ENCODE results near the gene ADCY10. TPM values are rescaled to one million over a fixed set of nuclear protein-coding genes. Genes with fewer than 3 reads are reported as not detected.
"Not testable (repeated sequence)": the region's sequence is repeated elsewhere in the genome, so short reads cannot be mapped to it uniquely, and the experiment has no call there.

ADCY10 gene
- total RNA-seq, 3 donors from 2014 or later = under 0.01 to 0.16 (median 0.15) TPM

DNA sequence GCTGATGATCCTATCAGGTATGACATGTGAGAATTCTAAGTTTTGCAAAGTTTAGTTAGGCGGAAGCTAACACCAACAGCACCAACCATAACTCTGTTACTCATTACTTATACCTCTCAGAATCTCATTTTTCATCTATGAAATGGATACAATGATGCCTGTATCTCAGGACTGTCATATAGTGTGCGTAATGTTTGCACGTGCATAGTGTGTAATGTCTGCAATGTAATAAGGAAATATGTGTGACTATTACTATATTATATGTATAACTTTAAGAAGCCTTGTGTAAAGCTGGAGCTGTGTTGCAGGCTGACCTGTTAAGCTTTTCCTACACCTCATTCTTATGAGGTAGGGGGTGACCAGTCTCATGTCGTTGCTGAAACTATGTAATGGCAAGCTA lies 13.0 kb downstream of the ADCY10 start:
- H3K9me3 ChIP-seq = no peaks in the 10 kb centered on the region
- H3K27me3 ChIP-seq = no peaks in the 10 kb centered on the region
- no peaks in the 10 kb centered on the region for H3K4me1 ChIP-seq
- no peak overlapping the region for H3K4me3 ChIP-seq
- DNase-seq (ENCODE audit: low spot score in 2 of 2) = no peak
- no peaks in the 10 kb centered on the region for H3K36me3 ChIP-seq
- H3K27ac ChIP-seq = no peak overlapping the region
- intact Hi-C loops (cut with DNase I; ENCODE audit: low total_unique reads) = no loop called here
- TF ChIP-seq, protein P1, sequence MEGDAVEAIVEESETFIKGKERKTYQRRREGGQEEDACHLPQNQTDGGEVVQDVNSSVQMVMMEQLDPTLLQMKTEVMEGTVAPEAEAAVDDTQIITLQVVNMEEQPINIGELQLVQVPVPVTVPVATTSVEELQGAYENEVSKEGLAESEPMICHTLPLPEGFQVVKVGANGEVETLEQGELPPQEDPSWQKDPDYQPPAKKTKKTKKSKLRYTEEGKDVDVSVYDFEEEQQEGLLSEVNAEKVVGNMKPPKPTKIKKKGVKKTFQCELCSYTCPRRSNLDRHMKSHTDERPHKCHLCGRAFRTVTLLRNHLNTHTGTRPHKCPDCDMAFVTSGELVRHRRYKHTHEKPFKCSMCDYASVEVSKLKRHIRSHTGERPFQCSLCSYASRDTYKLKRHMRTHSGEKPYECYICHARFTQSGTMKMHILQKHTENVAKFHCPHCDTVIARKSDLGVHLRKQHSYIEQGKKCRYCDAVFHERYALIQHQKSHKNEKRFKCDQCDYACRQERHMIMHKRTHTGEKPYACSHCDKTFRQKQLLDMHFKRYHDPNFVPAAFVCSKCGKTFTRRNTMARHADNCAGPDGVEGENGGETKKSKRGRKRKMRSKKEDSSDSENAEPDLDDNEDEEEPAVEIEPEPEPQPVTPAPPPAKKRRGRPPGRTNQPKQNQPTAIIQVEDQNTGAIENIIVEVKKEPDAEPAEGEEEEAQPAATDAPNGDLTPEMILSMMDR (IDR thresholded peaks at IDR 0.05) = no peak
- TF ChIP-seq POLR2AphosphoS5 (IDR thresholded peaks at IDR 0.05) (no peak), POLR2A (IDR thresholded peaks at IDR 0.05) (no peak)

DNA sequence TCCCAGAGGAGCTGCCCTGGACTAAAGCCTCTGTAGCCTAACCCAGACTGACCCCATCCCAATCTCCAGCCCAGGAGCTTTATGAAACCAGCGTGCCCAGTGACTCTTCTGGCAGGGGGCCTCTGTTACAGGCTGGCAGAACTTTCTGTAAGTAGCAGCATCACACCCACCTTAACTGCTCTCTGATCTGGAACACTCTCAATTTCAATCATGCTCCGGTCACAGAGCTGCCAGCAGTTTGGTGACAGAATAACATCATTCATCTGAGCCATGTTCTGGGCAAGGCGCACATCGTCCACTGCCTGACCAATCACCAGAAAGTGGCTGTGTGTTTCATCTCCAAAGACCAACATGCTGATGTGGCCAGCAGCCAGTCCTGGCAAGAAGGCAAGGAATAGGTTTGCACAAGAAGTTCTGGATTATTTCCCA lies 14.7 kb downstream of the ADCY10 start:
- intact Hi-C loops (cut with DNase I; ENCODE audit: low total_unique reads) = no loop called here
- H3K9me3 ChIP-seq = no peaks in the 10 kb centered on the region
- no peaks in the 10 kb centered on the region for H3K4me1 ChIP-seq
- TF ChIP-seq POLR2AphosphoS5 (IDR thresholded peaks at IDR 0.05) = peak in 1 of 3 donors; percentile 46
- TF ChIP-seq, protein P1 (IDR thresholded peaks at IDR 0.05) = no peak
- no peaks in the 10 kb centered on the region for H3K36me3 ChIP-seq
- no peaks in the 10 kb centered on the region for H3K27me3 ChIP-seq
- no peak overlapping the region for H3K4me3 ChIP-seq
- DNase-seq (ENCODE audit: low spot score in 2 of 2) = peak in 1 of 2 donors; percentile 30
- H3K27ac ChIP-seq = no peak overlapping the region

DNA sequence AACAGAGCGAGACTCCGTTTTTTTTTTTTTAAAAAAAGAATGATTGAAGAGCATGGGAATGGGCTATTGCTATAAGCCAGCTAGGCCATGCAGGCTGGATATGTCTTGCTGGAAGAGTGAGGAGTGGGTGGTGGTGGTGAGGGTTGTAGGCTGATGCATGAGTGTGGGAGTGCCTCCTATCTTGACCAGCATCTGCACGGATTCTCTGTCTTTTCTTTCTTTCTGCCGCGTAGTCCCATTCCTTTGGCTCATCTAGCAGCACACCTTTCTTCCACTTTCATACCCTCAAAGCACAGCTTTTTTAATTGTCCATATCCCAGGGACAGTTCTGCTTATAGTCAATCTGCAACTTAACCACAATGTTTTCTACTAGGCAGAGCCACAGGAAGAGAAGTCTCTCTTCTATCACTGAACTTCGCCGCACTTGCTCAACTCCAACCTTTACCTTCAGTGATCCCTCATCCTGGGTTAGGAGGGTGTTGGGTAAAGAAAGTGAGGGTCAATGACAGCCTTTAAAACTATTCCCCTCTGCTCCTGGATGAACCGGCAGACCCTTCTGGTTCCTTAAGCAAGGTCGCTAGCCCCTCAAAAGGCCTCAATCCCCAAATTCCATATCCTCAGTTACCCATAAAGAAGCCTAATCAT lies 15.2 kb downstream of the ADCY10 start:
- intact Hi-C loops (cut with DNase I; ENCODE audit: low total_unique reads) = no loop called here
- TF ChIP-seq, protein P1 (IDR thresholded peaks at IDR 0.05) = no peak
- TF ChIP-seq POLR2AphosphoS5 (IDR thresholded peaks at IDR 0.05) (no peak), POLR2A (IDR thresholded peaks at IDR 0.05) (no peak)
- Histone ChIP-seq H3K4me3 (no peak overlapping the region), H3K9me3 (no peaks in the 10 kb centered on the region), H3K36me3 (no peaks in the 10 kb centered on the region), H3K4me1 (no peaks in the 10 kb centered on the region), H3K27ac (no peak overlapping the region), H3K27me3 (no peaks in the 10 kb centered on the region)
- DNase-seq (ENCODE audit: low spot score in 2 of 2) = no peak

DNA sequence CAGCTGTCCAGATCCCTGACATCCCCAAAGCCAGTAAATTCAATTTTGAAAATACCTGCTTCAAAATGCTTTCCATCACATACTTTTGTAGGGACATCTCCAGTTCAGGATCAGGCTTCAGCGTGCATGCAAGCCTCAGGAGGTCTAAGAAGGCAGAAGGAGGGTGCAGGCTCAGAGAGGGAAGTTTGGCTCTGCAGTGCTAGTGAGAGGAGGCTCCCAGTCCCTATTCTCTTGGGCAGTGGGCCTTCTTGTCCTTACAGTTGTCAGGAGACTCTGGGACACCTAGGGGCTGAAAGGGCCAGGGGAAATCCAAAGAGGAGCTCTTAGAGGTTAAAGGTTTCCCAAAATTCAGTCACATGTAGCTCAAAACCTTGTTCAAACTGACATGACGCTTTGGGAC lies 20.1 kb downstream of the ADCY10 start:
- TF ChIP-seq, protein P1 (IDR thresholded peaks at IDR 0.05) = no peak
- no peak for TF ChIP-seq POLR2AphosphoS5 (IDR thresholded peaks at IDR 0.05)
- TF ChIP-seq POLR2A (IDR thresholded peaks at IDR 0.05) = no peak
- H3K4me3 ChIP-seq = no peak overlapping the region
- no peaks in the 10 kb centered on the region for H3K27me3 ChIP-seq
- no peak overlapping the region for H3K27ac ChIP-seq
- intact Hi-C loops (cut with DNase I; ENCODE audit: low total_unique reads) = no loop called here
- no peaks in the 10 kb centered on the region for H3K4me1 ChIP-seq
- H3K36me3 ChIP-seq = no peaks in the 10 kb centered on the region
- no peaks in the 10 kb centered on the region for H3K9me3 ChIP-seq
- DNase-seq (ENCODE audit: low spot score in 2 of 2) = no peak

DNA sequence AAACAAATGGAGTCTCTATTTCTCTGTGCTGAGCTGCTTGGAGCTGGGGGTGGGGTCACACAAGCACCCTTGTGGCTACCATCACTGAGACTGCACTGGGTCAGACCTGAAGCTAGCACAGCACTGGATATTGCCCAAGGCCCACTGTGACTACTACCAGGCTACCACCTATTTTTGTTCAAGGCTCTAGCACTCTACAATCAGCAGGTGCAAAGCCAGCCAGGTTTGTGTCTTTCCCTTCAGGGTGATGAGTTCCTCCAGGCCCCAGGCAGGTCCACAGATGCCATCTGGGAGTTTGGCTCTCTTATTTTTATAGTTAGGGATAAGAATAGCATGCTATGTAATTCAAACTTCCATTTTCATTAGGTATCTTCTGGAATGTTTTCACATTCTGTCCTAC lies 23.5 kb downstream of the ADCY10 start:
- no peak for DNase-seq (ENCODE audit: low spot score in 2 of 2)

DNA sequence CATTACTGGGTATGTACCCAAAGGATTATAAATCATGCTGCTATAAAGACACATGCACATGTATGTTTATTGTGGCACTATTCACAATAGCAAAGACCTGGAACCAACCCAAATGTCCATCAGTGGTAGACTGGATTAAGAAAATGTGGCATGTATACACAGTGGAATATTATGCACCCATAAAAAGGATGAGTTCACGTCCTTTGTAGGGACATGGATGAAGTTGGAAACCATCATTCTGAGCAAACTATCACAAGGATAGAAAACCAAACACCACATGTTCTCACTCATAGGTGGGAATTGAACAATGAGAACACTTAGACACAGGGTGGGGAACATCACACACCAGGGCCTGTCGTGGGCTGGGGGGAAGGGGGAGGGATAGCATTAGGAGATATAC lies 26.7 kb downstream of the ADCY10 start:
- H3K36me3 ChIP-seq; DNase-seq (ENCODE audit: low spot score in 2 of 2); intact Hi-C loops (cut with DNase I; ENCODE audit: low total_unique reads); H3K27ac ChIP-seq; H3K9me3 ChIP-seq; H3K27me3 ChIP-seq; H3K4me3 ChIP-seq; H3K4me1 ChIP-seq: not testable (repeated sequence)

More for the DNA sequence above, 23.5 kb downstream of the ADCY10 start:
- Histone ChIP-seq H3K36me3 (no peaks in the 10 kb centered on the region), H3K4me3 (no peak overlapping the region), H3K4me1 (no peaks in the 10 kb centered on the region), H3K27ac (no peak overlapping the region), H3K27me3 (no peaks in the 10 kb centered on the region), H3K9me3 (no peaks in the 10 kb centered on the region)
- no peak for TF ChIP-seq POLR2AphosphoS5 (IDR thresholded peaks at IDR 0.05)
- intact Hi-C loops (cut with DNase I; ENCODE audit: low total_unique reads) = no loop called here
